Brain pericyte (primary cell): ENCODE measurements around the gene AHDC1.

Source experiments
- DNase-seq: peaks from one replicate; pipeline ENCODE4 v3.0.0-alpha.2; 2012; ENCODE audit warnings: low read depth, low spot score

Gene AHDC1

DNA sequence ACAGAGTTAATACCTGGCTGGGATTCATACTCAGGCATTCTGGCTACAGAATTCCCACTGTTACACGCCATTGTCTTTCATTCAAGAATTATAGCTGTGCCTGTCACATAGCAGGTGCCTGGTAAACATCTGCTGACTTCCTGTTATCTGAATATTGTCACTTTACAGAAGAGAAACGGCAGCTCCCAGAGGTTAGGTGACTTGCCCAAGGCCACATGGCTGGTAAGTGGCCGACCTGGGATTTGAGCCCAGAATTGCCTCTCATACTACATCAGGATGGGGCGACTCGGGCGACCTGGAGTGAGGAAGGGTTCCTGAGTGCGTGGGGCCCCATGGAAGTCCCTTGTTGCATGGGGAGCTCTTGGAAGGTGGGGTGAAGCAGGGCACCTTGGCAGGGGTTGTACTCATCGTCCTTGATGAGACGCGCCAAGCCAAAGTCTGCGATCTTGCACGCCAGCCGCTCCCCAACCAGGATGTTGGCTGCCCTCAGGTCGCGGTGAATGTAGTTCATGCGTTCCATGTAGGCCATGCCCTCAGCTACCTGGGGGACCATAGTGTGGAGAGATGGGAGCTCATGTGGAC is 10.2 kb upstream of the AHDC1 start:
- DNase-seq, result no peak

DNA sequence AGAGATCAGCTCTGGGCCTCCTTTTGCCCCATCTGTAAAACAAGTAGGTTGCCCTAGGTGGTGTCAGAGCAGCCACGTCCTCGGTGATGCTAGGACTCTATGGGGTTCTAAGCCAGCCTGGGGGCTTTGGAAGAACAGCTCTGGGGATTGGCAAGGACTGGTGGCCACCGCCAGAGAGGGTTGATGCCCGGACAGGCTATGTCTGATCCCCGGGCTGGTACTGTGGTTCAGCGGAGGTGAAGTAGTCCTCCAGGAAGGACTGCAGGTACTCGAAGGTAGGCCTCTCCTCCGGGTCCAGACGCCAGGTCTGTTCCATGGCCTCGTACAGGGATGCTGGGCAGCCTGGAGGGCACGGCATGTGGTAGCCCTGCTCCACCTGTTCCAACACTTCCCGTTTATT is 8.8 kb upstream of the AHDC1 start:
- no peak for DNase-seq

DNA sequence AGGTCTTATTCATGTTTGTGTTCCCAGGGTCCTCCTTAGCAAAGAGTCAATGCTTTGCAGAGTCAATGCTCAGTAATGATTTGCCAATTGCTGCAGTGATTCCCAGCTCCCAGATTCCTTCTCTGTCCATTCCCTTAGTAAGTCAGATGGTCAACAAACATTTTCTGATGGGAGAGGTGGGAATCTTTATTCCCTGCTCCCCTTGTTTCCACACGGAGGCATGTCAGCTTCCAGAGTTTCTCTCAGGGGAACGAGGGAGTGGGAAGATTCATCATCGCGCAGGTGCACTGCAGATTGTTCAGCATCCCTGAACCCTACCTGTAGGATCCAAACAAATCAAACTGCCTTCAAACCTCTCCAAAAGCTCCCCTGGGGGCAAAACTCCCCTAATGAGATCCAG is 7.5 kb upstream of the AHDC1 start:
- DNase-seq, result no peak

DNA sequence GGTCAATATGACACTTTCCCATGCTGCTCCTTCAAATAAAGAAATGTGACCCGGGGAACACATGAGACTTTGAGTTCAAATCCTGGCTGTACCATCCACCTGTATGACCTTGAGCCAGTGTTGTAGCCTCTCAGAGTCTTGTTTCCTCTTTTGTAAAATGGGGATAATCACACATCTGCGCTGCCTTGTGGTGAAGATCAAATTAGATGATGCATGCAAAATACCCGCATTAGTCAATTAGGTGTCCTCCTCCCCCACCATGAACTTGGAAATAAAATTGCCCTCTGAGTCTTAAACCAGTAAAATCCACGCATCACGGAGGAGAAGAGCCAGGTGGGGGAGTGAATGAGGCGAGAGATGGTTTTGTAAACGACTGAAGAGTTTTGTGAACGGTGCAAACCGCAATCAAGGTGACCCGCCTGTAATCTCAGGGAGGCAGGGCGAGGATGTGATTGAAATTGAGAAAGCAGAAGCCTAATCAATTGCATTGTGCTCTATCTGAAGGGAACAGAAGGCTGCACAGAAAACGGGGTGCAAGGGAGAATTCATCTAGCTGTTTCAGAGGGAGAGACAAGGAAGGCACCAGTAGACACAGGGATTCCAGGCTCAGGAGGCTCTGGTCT is 5.8 kb upstream of the AHDC1 start:
- no peak for DNase-seq

DNA sequence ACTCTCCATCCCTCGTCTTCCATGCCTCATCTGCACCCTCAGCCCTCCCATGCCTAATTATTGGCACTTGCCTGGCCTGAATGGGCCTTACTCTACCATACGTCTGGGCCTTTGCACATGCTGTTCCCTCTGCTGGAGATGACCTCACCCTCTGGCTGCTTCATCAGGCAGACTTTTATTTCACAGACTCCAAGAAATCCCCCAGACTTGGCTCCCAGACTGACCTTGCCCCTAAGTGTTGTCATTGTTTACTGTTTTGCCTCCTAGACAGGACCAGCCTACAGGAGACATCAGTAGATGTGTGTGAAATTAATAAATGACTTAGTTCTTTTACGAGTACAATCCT is 5.2 kb upstream of the AHDC1 start:
- no peak for DNase-seq

DNA sequence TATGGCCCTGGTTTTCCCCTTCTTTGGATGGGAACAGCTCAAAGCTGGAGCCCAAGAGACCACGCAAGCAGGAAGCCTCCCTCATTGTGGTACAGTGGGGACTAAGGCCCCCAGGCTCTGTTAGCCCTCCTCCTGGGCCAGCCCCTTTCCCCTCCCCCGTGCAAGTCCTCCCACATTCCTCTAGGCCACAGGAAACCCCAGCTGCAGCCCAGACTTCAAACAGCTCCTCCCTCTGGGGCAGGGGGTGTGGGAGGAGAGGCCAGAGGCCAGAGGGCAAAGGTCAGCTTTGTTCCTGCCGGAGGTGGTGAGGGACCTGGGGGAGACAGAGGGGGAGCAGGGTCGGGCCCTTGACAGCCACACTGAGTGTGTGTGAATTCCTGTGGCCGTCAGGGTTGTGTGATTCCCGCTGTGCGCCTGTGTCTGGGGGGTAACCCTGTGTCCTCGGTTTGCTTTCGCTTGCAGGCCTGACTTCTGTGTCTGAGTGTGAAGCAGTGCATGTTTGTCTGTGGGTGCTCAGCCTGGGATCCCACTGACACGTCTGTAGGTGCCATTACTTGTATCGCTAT is 3.4 kb upstream of the AHDC1 start:
- no peak for DNase-seq

DNA sequence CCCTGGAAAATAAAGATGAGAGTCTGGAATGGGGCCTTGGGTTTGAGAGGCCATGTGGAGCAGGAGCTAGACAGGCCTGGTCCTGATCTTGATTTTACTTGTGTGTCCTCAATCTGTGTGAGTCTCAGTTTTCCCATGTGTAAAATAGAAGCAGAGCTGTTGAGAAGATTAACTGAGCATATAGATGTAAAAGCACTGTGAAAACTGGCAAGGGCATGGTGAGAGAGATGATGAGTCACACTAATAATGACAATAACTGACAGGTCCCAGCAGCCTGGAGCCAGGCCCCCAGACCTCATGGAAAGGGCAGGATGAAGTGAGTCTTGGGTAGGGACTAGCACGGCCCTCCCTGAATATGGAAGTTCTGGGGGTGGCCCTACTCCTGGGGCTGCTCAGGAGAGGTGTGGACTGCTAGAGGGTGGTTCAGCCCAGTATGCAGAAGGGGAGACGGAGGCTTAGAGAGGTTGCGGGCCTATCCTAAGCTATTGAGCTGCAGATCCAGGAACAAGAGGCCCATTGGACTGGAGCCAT is 2.8 kb upstream of the AHDC1 start:
- DNase-seq, result no peak

DNA sequence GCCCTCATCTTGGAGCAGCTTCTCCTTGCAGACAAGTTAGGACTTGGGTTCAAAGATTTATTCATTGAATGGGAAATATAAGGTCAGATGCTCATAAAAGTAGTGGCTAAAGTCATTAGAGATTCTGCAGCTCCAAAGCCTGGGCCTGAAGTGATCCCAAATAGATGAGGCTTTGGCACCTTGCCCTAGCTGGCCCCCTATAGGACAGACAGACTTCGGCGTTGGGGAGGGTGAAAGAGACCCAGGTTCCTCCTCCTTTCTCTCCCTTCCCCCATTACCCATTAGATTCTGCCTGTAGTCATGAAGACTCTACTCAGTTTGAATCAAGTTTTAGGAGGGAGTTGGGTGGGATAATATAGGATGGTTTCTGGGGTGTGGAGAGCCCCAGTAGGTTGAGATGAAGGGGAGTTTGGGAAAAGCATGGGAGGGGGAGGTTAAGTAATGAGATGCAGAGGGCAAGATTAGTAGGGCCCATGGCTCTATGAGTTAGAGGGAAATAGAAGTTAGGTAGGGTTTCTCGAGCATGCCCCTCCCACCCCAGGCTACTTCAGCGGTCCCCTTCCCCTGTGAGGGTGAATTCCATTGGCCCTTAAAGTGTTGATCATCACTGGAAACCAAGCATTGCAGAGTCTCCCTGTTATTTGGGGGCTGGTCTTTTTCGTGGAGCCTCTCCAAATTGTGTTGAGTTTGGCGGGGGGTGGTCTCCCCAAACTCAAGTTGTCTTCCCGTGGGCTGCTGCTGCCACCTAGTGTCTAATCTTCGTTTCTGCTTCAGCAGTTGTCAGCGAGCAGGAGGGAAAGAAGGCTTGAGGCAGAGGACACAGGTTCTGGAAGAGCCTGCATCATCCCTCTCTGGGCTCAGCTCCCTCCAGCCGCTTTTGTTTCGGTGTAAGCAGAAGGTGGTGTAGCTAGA is 2.1 kb upstream of the AHDC1 start:
- DNase-seq, result no peak

DNA sequence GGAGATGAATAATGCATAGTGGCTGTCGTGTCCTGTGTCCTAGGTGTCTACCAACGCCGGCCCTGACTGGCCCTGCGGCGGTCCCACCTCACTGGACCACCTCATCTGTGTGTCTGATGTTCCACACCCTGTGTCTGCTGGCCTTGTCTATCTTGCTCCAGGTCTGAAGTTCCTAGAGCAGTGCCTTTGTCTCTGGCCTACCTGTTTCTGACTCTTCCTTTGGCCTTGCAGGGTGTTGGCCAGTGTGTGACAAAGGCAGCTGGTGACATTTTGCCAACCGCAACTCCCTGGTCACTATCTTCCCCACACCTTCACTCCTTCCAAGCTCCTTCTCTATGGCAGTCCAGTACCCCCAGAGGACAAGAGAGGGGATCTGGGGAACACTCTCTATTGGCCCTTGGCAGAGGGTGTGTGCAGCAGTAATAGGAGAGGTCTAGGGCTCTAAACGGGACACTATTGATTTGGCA is 1.4 kb upstream of the AHDC1 start:
- DNase-seq, result no peak

DNA sequence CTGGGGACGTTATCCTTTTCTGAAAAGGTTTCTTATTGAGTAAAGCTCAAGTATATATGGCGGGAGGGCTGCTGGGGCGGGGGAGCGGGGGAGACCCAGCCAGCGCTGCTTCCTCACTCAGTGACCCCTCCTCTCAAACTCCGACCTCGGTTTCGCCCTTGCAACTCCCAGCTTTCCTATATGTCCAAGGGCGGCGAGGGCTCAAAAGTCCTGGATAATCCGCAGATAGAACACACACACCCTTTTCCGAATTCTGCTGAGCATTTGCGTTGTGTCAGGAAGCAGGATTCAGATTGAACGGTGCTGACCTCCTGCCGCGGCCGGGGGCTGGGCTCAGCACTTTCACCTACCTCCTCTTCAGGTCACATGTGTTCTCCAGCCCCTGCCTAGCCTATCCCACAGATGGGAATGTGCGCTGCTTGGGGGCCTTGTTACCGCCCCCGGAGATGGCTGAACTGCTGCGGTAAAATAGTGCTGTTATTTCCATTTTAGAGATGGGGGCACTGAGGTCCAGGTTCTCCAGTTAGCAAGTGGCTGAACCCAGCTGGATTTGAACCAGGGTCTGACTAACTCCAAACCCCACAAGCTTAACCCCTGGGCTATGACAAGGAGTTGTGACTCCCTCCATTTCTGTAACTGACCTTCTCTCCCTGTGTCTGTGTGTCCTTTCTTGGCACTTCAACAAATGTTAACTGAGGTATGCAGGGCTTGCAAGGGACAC is 795 bp upstream of the AHDC1 start:
- no peak for DNase-seq

DNA sequence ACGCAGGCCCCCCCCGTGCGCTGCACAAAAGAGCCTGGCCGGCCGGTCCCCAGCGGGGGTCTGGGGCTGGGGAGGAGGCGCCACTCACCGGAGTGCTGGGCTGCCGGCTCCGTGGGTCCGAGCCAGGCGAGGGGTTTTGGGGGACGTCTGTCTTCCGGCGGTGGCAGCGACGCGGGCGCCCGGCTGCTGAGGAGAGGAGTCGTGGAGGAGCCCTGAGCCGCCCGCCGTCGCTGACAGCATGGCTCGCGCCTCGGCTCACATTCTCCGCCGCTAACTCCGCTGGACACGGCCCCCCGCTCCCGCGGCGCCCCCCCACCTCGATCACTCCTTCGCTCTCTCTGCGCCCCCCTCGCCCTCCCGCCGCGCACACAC is 649 bp downstream of the AHDC1 start:
- DNase-seq, result no peak

DNA sequence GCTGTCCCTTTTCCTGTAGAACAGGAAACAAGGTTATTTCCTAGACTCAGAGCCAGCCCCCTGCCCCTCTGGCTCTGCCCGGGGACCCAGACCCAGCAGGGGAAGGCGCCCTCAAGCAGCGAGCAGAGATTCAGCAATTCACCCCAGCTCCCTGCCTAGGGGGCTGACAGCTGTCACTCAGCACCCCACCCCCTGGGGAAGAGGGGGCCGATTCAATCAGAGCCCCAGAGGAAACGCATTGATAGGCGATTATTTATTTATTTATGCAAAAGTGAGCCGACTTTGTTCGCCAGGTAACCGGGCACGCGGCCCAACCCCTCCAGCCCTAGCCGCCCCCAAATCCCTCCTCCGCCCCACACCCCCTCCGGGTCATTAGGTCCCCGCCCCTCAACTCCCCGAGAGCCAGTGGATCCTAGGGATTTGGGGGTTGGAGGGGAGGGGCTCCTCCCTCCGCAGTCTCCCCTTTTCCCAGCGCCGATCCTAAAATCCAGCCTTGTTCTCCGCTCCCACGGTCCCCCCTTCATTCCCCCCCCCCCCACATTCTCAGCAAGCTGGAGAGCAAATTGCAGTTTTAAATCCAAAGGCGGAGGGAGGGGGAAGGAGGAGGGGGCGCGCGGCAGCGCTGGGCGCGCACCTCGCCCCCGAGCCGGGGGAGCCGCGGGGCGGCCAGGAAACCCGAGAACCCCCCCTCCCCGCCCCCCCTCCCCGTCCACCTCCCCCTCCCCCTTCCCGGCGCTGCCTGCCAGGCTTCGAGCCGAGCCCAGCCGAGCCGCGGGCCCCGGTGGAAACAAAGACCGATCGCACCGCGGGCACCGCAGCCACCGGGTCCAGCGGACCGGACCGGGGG is 1.3 kb downstream of the AHDC1 start:
- no peak for DNase-seq

DNA sequence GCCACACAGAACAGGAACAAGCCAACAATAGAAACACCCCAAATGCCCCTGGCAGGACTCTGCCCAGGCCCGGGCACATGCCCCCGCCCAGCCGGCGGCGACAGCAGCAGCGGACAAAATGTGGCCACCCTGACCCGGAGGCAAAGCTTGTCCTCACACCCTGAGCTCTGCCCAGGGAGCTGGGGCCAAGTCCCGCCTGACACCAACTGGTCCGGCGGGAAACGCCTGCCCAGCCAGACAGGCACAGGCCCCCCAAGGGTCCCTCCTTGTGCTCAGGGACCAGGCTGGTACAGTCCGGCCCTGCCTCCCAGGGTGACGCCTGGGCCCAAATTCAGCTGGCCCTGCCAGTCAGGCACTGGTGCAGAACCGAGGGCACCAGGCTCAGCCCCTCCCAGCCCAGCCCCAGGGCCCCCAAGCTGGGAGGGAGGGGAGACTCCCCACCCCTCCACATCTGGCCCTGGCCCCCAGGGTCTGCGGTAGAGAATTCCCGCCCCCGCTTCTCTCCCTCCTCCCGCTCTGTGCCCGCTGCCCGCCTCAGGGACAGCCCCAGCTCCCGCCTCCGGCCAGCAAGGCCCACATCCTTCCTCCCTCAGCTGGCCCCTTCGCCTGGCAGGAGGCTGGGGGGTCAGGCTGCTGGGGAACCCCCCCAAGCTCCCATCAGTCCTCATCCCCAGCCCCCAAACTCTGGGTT is 2.0 kb downstream of the AHDC1 start:
- no peak for DNase-seq

DNA sequence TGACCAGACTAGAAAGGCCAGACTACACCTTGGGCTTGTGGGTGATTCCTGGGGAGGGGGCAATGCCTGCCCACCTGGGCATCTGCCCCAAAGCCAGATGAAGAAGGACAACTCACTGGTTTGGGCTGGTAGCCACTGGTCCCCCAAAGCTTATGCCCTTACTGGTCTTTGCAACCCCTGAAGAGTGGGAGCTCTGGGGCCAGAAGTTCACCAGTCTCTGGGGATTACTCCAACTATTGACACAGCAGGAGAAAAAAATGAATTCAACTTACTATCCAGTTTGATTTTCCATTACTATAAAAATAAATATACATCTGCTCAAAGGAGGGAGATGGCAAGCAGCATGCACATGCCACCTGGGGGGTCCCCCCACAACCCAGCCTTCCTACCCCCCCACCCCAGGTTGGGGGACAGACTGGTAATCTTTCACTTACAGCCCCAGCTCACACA is 2.6 kb downstream of the AHDC1 start:
- no peak for DNase-seq

DNA sequence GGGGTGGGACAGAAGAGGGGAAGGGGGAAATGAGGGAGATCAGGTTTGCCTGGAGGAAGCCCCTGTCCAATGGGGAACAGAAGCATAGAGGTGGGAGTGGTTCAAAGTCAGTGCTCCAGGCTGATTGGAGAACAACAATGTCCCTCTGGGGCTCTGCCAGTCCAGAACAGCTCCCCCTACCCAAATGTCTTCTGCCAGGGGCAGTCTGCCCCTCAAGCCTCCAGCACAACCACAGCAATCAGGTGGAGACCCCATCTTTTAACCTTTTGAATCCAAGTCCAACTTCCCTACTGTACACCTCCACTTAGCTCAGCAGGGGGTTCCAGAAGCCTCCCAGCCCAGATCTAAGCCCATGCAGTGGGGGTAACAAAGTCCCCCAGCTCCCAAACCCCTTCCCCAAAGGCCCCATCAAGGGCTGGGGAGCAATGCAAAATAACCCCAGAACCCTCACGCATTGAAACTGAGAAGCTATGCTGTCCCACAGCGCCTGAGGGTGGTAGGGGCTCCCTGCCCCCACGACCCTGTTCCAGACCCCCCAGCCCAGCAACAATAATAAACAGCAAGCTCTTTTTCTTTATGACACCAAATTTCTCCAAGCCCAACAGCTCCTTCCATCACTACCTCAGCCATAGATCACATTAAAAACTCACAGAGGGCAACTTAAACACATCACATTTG is 3.3 kb downstream of the AHDC1 start:
- DNase-seq, result no peak

DNA sequence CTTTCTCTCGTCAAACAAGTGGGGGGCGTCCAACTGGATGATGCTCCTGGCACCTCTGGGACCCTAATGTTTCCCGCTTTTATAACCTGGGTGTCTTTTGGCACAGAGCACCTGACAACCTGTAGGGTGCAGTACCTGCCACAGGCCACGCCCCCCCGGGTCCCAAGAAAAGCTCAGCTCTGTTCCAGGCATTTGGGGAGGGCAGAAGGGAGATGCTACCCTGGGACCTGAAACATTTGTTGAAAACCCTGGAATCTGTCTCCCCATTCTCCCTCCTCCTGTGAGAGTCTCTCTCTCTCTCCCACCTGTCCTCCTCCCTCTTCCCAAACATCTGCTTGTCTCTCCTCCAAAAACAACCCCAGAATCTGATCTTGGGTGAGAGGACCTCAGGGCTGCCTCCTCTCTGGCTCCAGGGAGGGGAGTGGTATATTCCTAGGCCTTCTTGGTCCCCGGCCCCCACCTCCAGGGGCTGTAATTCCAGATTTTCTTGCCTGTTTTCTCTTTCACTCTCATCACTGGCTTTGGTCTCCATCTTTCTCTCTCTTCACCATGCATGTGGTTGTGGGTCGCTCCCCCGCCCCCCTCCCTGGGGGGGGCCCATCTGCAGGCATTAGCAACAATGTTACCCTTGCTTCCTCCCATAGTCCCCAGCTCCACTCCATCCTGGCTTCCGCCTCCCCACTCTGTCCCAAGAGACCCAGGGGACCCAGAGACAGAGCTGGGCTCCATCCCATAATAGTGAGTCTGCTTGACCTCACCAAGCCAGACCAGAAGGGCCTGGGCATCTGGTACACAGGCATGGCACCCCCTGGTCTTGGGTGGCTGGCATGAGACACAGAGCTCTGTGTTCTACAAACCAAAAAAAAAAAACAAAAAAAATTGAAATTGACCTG is 4.1 kb downstream of the AHDC1 start:
- DNase-seq, result no peak

DNA sequence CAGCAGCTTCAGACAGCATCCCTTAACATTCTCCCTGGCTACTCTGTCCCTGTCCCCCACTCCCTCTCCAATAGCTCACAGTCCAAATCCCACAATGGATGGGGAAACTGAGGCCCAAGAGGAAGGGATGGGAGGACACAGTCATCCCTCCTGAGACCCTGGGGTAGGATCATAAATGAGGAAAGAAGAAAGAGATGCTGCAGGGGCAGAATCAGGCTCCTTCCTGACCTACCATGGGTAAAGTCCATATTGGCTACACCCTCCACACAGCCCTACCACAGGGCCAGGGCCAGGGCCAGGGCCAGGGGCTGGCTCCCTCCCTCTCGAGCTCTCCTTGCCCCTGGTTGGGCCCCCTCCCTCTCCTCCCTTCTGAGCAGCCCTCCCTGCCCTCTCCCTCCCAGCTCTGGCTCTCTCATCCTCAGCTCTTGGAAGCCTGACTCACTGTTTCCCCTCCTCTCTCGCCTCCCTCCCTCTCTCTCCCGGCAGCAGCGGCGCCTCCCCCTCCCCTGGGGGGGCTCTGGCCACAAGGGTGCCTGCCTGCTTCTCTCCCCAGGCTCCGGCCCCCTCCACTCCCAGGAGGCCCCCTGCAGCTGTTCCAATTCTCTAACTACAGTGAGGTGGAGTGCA is 4.9 kb downstream of the AHDC1 start:
- no peak for DNase-seq

DNA sequence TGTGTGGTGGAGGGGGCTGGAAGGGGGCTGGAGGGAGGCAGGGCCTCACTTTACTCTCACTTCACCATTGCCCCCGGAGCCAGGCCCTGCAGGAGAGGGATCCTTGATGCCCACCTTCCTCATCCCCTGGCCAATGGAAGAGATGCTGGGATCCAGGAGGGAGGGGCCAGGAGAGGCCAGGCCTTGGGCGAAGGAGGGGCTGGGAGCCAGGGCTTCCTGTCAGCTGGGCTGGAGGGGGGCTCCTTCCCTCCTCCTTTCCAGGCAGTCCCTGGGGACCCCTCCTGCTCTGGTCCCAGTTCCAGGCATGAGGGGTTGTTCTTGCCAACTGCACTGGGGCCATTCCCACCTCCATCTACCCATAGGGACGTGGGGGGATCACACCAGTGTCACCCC is 5.7 kb downstream of the AHDC1 start:
- DNase-seq, result no peak
